SK-N-SH treated with all-trans-retinoic acid at 6 μM for 48 hours (cell line): ENCODE measurements around the gene DRD3.

Source experiments
- ATAC-seq: fragments of 200-7000 bp; cut with Tn5 transposase; 3 replicates; pipeline ENCODE4 v1.9.1; 2020; ENCODE audit warnings: mild to moderate bottlenecking, moderate library complexity
- ARNTL ChIP-seq: fragments of 450-650 bp; formaldehyde crosslinking; IDR thresholded peaks from 2 replicates; pipeline ENCODE4 v1.5.0; 2020; ENCODE audit warnings: low read depth, mild to moderate bottlenecking, moderate library complexity, borderline replicate concordance
- BACH2 ChIP-seq: fragments of 250-450 bp; sonication (Bioruptor Pico); IDR thresholded peaks from 2 replicates; pipeline ENCODE4 v1.9.0; 2021; ENCODE audit warnings: mild to moderate bottlenecking, borderline replicate concordance
- CSDC2 ChIP-seq: fragments of 250-450 bp; sonication (Bioruptor Pico); IDR thresholded peaks from 2 replicates; pipeline ENCODE4 v1.5.0; 2020; ENCODE audit warnings: mild to moderate bottlenecking, moderate library complexity
- ESRRG ChIP-seq: fragments of 250-450 bp; sonication (Bioruptor Pico); IDR thresholded peaks from 2 replicates; pipeline ENCODE4 v1.6.1; 2021; ENCODE audit warnings: mild to moderate bottlenecking
- ISL1 ChIP-seq: fragments of 250-450 bp; sonication (Bioruptor Pico); IDR thresholded peaks from 2 replicates; pipeline ENCODE4 v2.1.2; 2022; ENCODE audit warnings: mild to moderate bottlenecking, moderate library complexity
- OSR1 ChIP-seq: fragments of 250-450 bp; sonication (Bioruptor Pico); IDR thresholded peaks from 2 replicates; pipeline ENCODE4 v1.8.0; 2022; ENCODE audit warnings: moderate library complexity, mild to moderate bottlenecking, inconsistent platforms
- RARB ChIP-seq: fragments of 250-450 bp; sonication (Bioruptor Pico); IDR thresholded peaks from 2 replicates; pipeline ENCODE4 v1.8.0; 2021; ENCODE audit warnings: mild to moderate bottlenecking, moderate library complexity
- SNAI2 ChIP-seq: fragments of 250-450 bp; sonication (Bioruptor Pico); IDR thresholded peaks from 2 replicates; pipeline ENCODE4 v1.5.0; 2020; ENCODE audit warnings: mild to moderate bottlenecking, moderate library complexity
- TCF4 ChIP-seq: fragments of 250-450 bp; sonication (Bioruptor Pico); IDR thresholded peaks from 2 replicates; pipeline ENCODE4 v1.8.0; 2021; ENCODE audit warnings: mild to moderate bottlenecking, moderate library complexity, borderline replicate concordance
- TOX ChIP-seq: fragments of 250-450 bp; sonication (Bioruptor Pico); IDR thresholded peaks from 2 replicates; pipeline ENCODE4 v1.8.0; 2021; ENCODE audit warnings: mild to moderate bottlenecking, moderate library complexity, borderline replicate concordance
- ZC3H10 ChIP-seq: fragments of 250-450 bp; sonication (Bioruptor Pico); IDR thresholded peaks from 2 replicates; pipeline ENCODE4 v1.5.1; 2021; ENCODE audit warnings: mild to moderate bottlenecking, moderate library complexity
- ZFP30 ChIP-seq: fragments of 450-650 bp; formaldehyde crosslinking; IDR thresholded peaks from 2 replicates; pipeline ENCODE4 v1.5.0; 2022; ENCODE audit warnings: mild to moderate bottlenecking, moderate library complexity
- ZNF565 ChIP-seq: fragments of 450-650 bp; formaldehyde crosslinking; conservative IDR thresholded peaks from 2 replicates; pipeline ENCODE4 v1.5.0; 2020; ENCODE audit warnings: low read depth, mild to moderate bottlenecking, moderate library complexity
- ZNF70 ChIP-seq: fragments of 450-650 bp; formaldehyde crosslinking; IDR thresholded peaks from 2 replicates; pipeline ENCODE4 v1.5.0; 2020; ENCODE audit warnings: mild to moderate bottlenecking, moderate library complexity
- ZNF8 ChIP-seq: fragments of 450-650 bp; formaldehyde crosslinking; IDR thresholded peaks from 2 replicates; pipeline ENCODE4 v1.5.0; 2020; ENCODE audit warnings: mild to moderate bottlenecking, moderate library complexity
- TF ChIP-seq, protein P1 (sequence below): fragments of 250-450 bp; sonication (Bioruptor Pico); IDR thresholded peaks from 2 replicates; pipeline ENCODE4 v1.5.0; 2020; ENCODE audit warnings: mild to moderate bottlenecking, moderate library complexity
- TF ChIP-seq, protein P2 (sequence below): fragments of 250-450 bp; sonication (Bioruptor Pico); IDR thresholded peaks from 2 replicates; pipeline ENCODE4 v1.5.1; 2021; ENCODE audit warnings: mild to moderate bottlenecking, moderate library complexity
- TF ChIP-seq, protein P3 (sequence below): fragments of 250-450 bp; sonication (Bioruptor Pico); IDR thresholded peaks from 2 replicates; pipeline ENCODE4 v1.8.0; 2021; ENCODE audit warnings: low read depth, mild to moderate bottlenecking, moderate library complexity, borderline replicate concordance
- TF ChIP-seq, protein P4 (sequence below): fragments of 250-450 bp; sonication (Bioruptor Pico); IDR thresholded peaks from 2 replicates; pipeline ENCODE4 v1.5.1; 2020; ENCODE audit warnings: low read depth, mild to moderate bottlenecking, moderate library complexity

The DRD3 gene

DNA sequence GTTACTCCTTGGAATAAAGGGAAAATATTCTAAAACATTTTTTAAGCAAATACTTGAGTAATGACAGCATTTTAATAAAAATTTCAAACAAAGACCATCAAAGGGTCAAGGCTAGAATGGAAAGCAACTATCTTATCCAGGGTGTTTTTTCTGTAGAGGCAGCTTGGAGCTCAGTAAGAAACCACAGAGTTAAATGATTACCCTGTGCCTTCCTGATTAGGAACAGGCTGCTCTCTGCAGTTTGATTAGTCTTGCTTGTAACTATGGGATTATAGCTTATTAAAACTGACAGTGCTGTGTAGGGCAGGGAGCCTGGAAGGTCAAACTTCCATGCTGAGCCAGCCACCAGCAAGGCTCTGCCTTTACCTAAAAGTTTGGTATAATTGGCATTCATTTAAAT lies 89.2 kb downstream of the DRD3 start:
- no peak for TF ChIP-seq SNAI2
- no peak for TF ChIP-seq BACH2 (CRISPR knock-in tag)
- TF ChIP-seq TOX (CRISPR knock-in tag): no peak
- no peak for TF ChIP-seq OSR1
- TF ChIP-seq, protein P1, sequence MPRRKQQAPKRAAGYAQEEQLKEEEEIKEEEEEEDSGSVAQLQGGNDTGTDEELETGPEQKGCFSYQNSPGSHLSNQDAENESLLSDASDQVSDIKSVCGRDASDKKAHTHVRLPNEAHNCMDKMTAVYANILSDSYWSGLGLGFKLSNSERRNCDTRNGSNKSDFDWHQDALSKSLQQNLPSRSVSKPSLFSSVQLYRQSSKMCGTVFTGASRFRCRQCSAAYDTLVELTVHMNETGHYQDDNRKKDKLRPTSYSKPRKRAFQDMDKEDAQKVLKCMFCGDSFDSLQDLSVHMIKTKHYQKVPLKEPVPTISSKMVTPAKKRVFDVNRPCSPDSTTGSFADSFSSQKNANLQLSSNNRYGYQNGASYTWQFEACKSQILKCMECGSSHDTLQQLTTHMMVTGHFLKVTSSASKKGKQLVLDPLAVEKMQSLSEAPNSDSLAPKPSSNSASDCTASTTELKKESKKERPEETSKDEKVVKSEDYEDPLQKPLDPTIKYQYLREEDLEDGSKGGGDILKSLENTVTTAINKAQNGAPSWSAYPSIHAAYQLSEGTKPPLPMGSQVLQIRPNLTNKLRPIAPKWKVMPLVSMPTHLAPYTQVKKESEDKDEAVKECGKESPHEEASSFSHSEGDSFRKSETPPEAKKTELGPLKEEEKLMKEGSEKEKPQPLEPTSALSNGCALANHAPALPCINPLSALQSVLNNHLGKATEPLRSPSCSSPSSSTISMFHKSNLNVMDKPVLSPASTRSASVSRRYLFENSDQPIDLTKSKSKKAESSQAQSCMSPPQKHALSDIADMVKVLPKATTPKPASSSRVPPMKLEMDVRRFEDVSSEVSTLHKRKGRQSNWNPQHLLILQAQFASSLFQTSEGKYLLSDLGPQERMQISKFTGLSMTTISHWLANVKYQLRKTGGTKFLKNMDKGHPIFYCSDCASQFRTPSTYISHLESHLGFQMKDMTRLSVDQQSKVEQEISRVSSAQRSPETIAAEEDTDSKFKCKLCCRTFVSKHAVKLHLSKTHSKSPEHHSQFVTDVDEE (CRISPR knock-in tag): no peak
- TF ChIP-seq ISL1 (CRISPR knock-in tag): no peak
- no peak for TF ChIP-seq RARB (CRISPR knock-in tag)
- TF ChIP-seq ESRRG (CRISPR knock-in tag): no peak
- TF ChIP-seq, protein P2, sequence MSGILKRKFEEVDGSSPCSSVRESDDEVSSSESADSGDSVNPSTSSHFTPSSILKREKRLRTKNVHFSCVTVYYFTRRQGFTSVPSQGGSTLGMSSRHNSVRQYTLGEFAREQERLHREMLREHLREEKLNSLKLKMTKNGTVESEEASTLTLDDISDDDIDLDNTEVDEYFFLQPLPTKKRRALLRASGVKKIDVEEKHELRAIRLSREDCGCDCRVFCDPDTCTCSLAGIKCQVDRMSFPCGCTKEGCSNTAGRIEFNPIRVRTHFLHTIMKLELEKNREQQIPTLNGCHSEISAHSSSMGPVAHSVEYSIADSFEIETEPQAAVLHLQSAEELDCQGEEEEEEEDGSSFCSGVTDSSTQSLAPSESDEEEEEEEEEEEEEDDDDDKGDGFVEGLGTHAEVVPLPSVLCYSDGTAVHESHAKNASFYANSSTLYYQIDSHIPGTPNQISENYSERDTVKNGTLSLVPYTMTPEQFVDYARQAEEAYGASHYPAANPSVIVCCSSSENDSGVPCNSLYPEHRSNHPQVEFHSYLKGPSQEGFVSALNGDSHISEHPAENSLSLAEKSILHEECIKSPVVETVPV: no peak
- no peak for TF ChIP-seq ARNTL (CRISPR knock-in tag)
- TF ChIP-seq CSDC2 (CRISPR knock-in tag): no peak
- TF ChIP-seq, protein P3, sequence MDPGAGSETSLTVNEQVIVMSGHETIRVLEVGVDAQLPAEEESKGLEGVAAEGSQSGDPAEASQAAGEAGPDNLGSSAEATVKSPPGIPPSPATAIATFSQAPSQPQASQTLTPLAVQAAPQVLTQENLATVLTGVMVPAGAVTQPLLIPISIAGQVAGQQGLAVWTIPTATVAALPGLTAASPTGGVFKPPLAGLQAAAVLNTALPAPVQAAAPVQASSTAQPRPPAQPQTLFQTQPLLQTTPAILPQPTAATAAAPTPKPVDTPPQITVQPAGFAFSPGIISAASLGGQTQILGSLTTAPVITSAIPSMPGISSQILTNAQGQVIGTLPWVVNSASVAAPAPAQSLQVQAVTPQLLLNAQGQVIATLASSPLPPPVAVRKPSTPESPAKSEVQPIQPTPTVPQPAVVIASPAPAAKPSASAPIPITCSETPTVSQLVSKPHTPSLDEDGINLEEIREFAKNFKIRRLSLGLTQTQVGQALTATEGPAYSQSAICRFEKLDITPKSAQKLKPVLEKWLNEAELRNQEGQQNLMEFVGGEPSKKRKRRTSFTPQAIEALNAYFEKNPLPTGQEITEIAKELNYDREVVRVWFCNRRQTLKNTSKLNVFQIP (CRISPR knock-in tag): no peak
- TF ChIP-seq, protein P4, sequence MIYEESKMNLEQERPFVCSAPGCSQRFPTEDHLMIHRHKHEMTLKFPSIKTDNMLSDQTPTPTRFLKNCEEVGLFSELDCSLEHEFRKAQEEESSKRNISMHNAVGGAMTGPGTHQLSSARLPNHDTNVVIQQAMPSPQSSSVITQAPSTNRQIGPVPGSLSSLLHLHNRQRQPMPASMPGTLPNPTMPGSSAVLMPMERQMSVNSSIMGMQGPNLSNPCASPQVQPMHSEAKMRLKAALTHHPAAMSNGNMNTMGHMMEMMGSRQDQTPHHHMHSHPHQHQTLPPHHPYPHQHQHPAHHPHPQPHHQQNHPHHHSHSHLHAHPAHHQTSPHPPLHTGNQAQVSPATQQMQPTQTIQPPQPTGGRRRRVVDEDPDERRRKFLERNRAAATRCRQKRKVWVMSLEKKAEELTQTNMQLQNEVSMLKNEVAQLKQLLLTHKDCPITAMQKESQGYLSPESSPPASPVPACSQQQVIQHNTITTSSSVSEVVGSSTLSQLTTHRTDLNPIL (CRISPR knock-in tag): no peak
- no peak for TF ChIP-seq ZNF565
- TF ChIP-seq ZFP30 (CRISPR knock-in tag): no peak
- ATAC-seq: no peak; the same call in 2 of the 3 replicates

GRCh38 chr3:114086356-114086755 lies 92.5 kb downstream of the DRD3 start:
- TF ChIP-seq, protein P2: no peak
- no peak for TF ChIP-seq RARB (CRISPR knock-in tag)
- no peak for TF ChIP-seq ZC3H10 (CRISPR knock-in tag)
- TF ChIP-seq, protein P4 (CRISPR knock-in tag): no peak
- no peak for TF ChIP-seq BACH2 (CRISPR knock-in tag)
- no peak for TF ChIP-seq ISL1 (CRISPR knock-in tag)
- no peak for TF ChIP-seq CSDC2 (CRISPR knock-in tag)
- TF ChIP-seq, protein P1 (CRISPR knock-in tag): no peak
- TF ChIP-seq ZNF70: no peak
- TF ChIP-seq TCF4 (CRISPR knock-in tag): no peak
- no peak for TF ChIP-seq ZNF8 (CRISPR knock-in tag)
- ATAC-seq: no peak
